GM19397 (cell line): ENCODE data around the gene MRPS25.

Experiments
- ATAC-seq: cut with Tn5 transposase; IDR thresholded peaks from one replicate; pipeline ENCODE4 v1.9.1; 2021; ENCODE audit warnings: mild to moderate bottlenecking, moderate library complexity; ENCODE audit not compliant: unreplicated experiment

The MRPS25 gene

GRCh38 chr3:15064835-15065549 is at the start of gene MRPS25:
TSS of gene MRPS25 (minus strand) at chr3:15065315. CDS start at chr3:15065194, 121 bp downstream.
- ATAC-seq = peak; percentile 99

GRCh38 chr3:15113884-15114283 is 48.8 kb upstream of the MRPS25 start:
- no peak for ATAC-seq

- ATAC-seq = no peak
Observed at GRCh38 chr3:15113471-15113870, 48.4 kb upstream of the MRPS25 start.

GRCh38 chr3:15112011-15112410 is 46.9 kb upstream of the MRPS25 start:
- ATAC-seq = no peak

- no peak for ATAC-seq
Observed at GRCh38 chr3:15110206-15110605, 45.1 kb upstream of the MRPS25 start.

- no peak for ATAC-seq
Observed at GRCh38 chr3:15108869-15109268, 43.8 kb upstream of the MRPS25 start.

GRCh38 chr3:15108082-15108545 is 43.0 kb upstream of the MRPS25 start:
- ATAC-seq = no peak

- no peak for ATAC-seq
Observed at GRCh38 chr3:15107075-15107947, 42.2 kb upstream of the MRPS25 start.

- no peak for ATAC-seq
Observed at GRCh38 chr3:15102836-15103235, 37.7 kb upstream of the MRPS25 start.

- no peak for ATAC-seq
Observed at GRCh38 chr3:15102256-15102655, 37.1 kb upstream of the MRPS25 start.

GRCh38 chr3:15099364-15100098 is 34.4 kb upstream of the MRPS25 start:
- ATAC-seq = peak; percentile 9

GRCh38 chr3:15098503-15099363 is 33.6 kb upstream of the MRPS25 start, which contains the start of gene RBSN:
TSS of gene RBSN (minus strand) at chr3:15099148. CDS start at chr3:15096120, 3,028 bp downstream.
- ATAC-seq = peak; percentile 87

GRCh38 chr3:15097891-15098290 is 32.8 kb upstream of the MRPS25 start:
- ATAC-seq = no peak

GRCh38 chr3:15096046-15096445 is 30.9 kb upstream of the MRPS25 start:
- no peak for ATAC-seq

GRCh38 chr3:15094187-15094875 is 29.2 kb upstream of the MRPS25 start:
- no peak for ATAC-seq

GRCh38 chr3:15092686-15093085 is 27.6 kb upstream of the MRPS25 start:
- ATAC-seq = no peak

- ATAC-seq = no peak
Observed at GRCh38 chr3:15091575-15091974, 26.5 kb upstream of the MRPS25 start.

- no peak for ATAC-seq
Observed at GRCh38 chr3:15089201-15089600, 24.1 kb upstream of the MRPS25 start.

GRCh38 chr3:15086699-15087098 is 21.6 kb upstream of the MRPS25 start:
- ATAC-seq = no peak

- no peak for ATAC-seq
Observed at GRCh38 chr3:15086263-15086662, 21.1 kb upstream of the MRPS25 start.
